Measurements from ENCODE around the gene LRP1B.
"Not testable (repeated sequence)": the region's sequence is repeated elsewhere in the genome, so short reads cannot be mapped to it uniquely, and the experiment has no call there.

The LRP1B gene

GRCh38 chr2:140472676-140473075, 1658.1 kb downstream of the LRP1B start:
- DNase-seq, result no peak

GRCh38 chr2:140465301-140465700, 1665.5 kb downstream of the LRP1B start:
- no peak for DNase-seq

GRCh38 chr2:140462990-140463389, 1667.8 kb downstream of the LRP1B start:
- DNase-seq, result no peak

- no peak for DNase-seq
Measured at GRCh38 chr2:140457483-140457882, 1673.3 kb downstream of the LRP1B start.

- no peak for DNase-seq
Measured at GRCh38 chr2:140455315-140455714, 1675.5 kb downstream of the LRP1B start.

- DNase-seq, result no peak
Measured at GRCh38 chr2:140454717-140455116, 1676.1 kb downstream of the LRP1B start.

GRCh38 chr2:140451324-140451723, 1679.5 kb downstream of the LRP1B start:
- no peak for DNase-seq

GRCh38 chr2:140442319-140442718, 1688.5 kb downstream of the LRP1B start:
- DNase-seq, result no peak

- no peak for DNase-seq
Measured at GRCh38 chr2:140440815-140441214, 1690.0 kb downstream of the LRP1B start.

- no peak for DNase-seq
Measured at GRCh38 chr2:140436936-140437335, 1693.9 kb downstream of the LRP1B start.

GRCh38 chr2:140427033-140427432, 1703.8 kb downstream of the LRP1B start:
- not testable (repeated sequence) for DNase-seq

- DNase-seq, result no peak
Measured at GRCh38 chr2:140424471-140424870, 1706.3 kb downstream of the LRP1B start.

GRCh38 chr2:140422759-140423158, 1708.1 kb downstream of the LRP1B start:
- DNase-seq, result no peak

- DNase-seq, result no peak
Measured at GRCh38 chr2:140417504-140417903, 1713.3 kb downstream of the LRP1B start.

- DNase-seq, result no peak
Measured at GRCh38 chr2:140416577-140416976, 1714.2 kb downstream of the LRP1B start.

- not testable (repeated sequence) for DNase-seq
Measured at GRCh38 chr2:140415035-140415434, 1715.8 kb downstream of the LRP1B start.

GRCh38 chr2:140410695-140411094, 1720.1 kb downstream of the LRP1B start:
- DNase-seq, result no peak

GRCh38 chr2:140401056-140401455, 1729.8 kb downstream of the LRP1B start:
- no peak for DNase-seq

- DNase-seq, result no peak
Measured at GRCh38 chr2:140392824-140393223, 1738.0 kb downstream of the LRP1B start.

- DNase-seq, result no peak
Measured at GRCh38 chr2:140384946-140385345, 1745.9 kb downstream of the LRP1B start.

GRCh38 chr2:140383781-140384180, 1747.0 kb downstream of the LRP1B start:
- no peak for DNase-seq

GRCh38 chr2:140376686-140377085, 1754.1 kb downstream of the LRP1B start:
- no peak for DNase-seq

GRCh38 chr2:140363131-140363530, 1767.7 kb downstream of the LRP1B start:
- DNase-seq, result no peak

- DNase-seq, result no peak
Measured at GRCh38 chr2:140362361-140362760, 1768.5 kb downstream of the LRP1B start.

- DNase-seq, result no peak
Measured at GRCh38 chr2:140359056-140359771, 1771.6 kb downstream of the LRP1B start.

Data from stimulated activated CD4-positive, alpha-beta T cell treated with anti-CD3 and anti-CD28 coated beads, Interleukin-4, amount 100 ng/mL, for 1 hour (primary cell).